Mesenchymal stem cell (in vitro differentiated cells and primary cell): ENCODE results near the gene CYP27B1.

Experiments
- DNase-seq: peaks from one replicate; pipeline ENCODE4 v3.0.0-alpha.2; 2013
- H2AFZ ChIP-seq: one replicate; pipeline ENCODE4 v1.6.1; 2013; ENCODE audit warnings: low read depth, mild to moderate bottlenecking, control low read depth, inconsistent platforms, low read length, moderate library complexity
- H2AK5ac ChIP-seq: 2 replicates; pipeline ENCODE4 v1.6.1; 2013; ENCODE audit warnings: low read length, moderate library complexity, mild to moderate bottlenecking, inconsistent platforms; ENCODE audit not compliant: severe bottlenecking
- H2BK120ac ChIP-seq: one replicate; pipeline ENCODE4 v1.6.1; 2013; ENCODE audit warnings: low read depth, mild to moderate bottlenecking, inconsistent platforms, low read length, moderate library complexity
- H2BK12ac ChIP-seq, 2 experiments: one replicate each; pipeline ENCODE4 v1.6.1; 2013; ENCODE audit warnings: inconsistent platforms in 2 of 2, low read length in 2 of 2, mild to moderate bottlenecking in 2 of 2, moderate library complexity in 2 of 2, control low read depth in 1 of 2
- H2BK15ac ChIP-seq: one replicate; pipeline ENCODE4 v1.6.1; 2013; ENCODE audit warnings: mild to moderate bottlenecking, low read depth, inconsistent platforms; ENCODE audit not compliant: poor library complexity, severe bottlenecking
- H2BK5ac ChIP-seq: 2 replicates; pipeline ENCODE4 v1.6.1; 2013; ENCODE audit warnings: low read depth, mild to moderate bottlenecking, low read length, control low read depth, inconsistent platforms; ENCODE audit not compliant: poor library complexity, severe bottlenecking
- H3K14ac ChIP-seq, 2 experiments: one replicate each; pipeline ENCODE4 v1.6.1; 2013; ENCODE audit warnings: inconsistent platforms in 2 of 2, low read length in 2 of 2, control low read depth in 1 of 2, mild to moderate bottlenecking in 1 of 2, moderate library complexity in 1 of 2
- H3K18ac ChIP-seq, 2 experiments: one replicate each; pipeline ENCODE4 v1.6.1; 2013; ENCODE audit warnings: inconsistent platforms in 2 of 2, low read length in 2 of 2, control low read depth in 1 of 2, low read depth in 1 of 2, mild to moderate bottlenecking in 1 of 2
- H3K23ac ChIP-seq, 2 experiments: one replicate each; pipeline ENCODE4 v1.6.1; 2013; ENCODE audit warnings: inconsistent platforms in 2 of 2, low read length in 2 of 2, mild to moderate bottlenecking in 2 of 2, moderate library complexity in 2 of 2, control low read depth in 1 of 2
- H3K27ac ChIP-seq: 2 replicates; pipeline ENCODE4 v1.5.1; 2013; ENCODE audit warnings: mild to moderate bottlenecking, moderate library complexity, low read length, control low read depth, inconsistent platforms; ENCODE audit not compliant: poor library complexity, severe bottlenecking
- H3K27me3 ChIP-seq, 2 experiments: 2 replicates each; pipeline versions ENCODE4 v1.6.1 to v1.7.0; 2013; ENCODE audit warnings: low read length in 2 of 2, mild to moderate bottlenecking in 2 of 2, moderate library complexity in 2 of 2, control low read depth in 1 of 2, inconsistent platforms in 1 of 2; ENCODE audit not compliant: control insufficient read depth in 1 of 2, insufficient read depth in 1 of 2
- H3K36me3 ChIP-seq, 2 experiments: 2 replicates each; pipeline versions ENCODE4 v1.6.1 to v1.7.0; 2013; ENCODE audit warnings: low read length in 2 of 2, control low read depth in 1 of 2, inconsistent platforms in 1 of 2, low read depth in 1 of 2, mild to moderate bottlenecking in 1 of 2; ENCODE audit not compliant: insufficient read depth in 2 of 2, control insufficient read depth in 1 of 2
- H3K4ac ChIP-seq, 2 experiments: one replicate each; pipeline ENCODE4 v1.6.1; 2013; ENCODE audit warnings: inconsistent platforms in 2 of 2, low read length in 2 of 2, mild to moderate bottlenecking in 2 of 2, moderate library complexity in 2 of 2, control low read depth in 1 of 2, low read depth in 1 of 2
- H3K4me1 ChIP-seq: 2 replicates; pipeline ENCODE4 v1.6.1; 2013; ENCODE audit warnings: low read depth, low read length, control low read depth; ENCODE audit not compliant: control insufficient read depth, insufficient read depth
- H3K4me2 ChIP-seq: 2 replicates; pipeline ENCODE4 v1.6.1; 2013; ENCODE audit warnings: low read length, mild to moderate bottlenecking, inconsistent platforms; ENCODE audit not compliant: poor library complexity, severe bottlenecking
- H3K4me3 ChIP-seq, 2 experiments: 2 replicates each; pipeline versions ENCODE4 v1.5.1 to v1.7.0; 2013; ENCODE audit warnings: low read length in 2 of 2, mild to moderate bottlenecking in 2 of 2, control low read depth in 1 of 2, low read depth in 1 of 2; ENCODE audit not compliant: insufficient read depth in 1 of 2
- H3K79me1 ChIP-seq: replicated peaks from 2 replicates; pipeline ENCODE4 v1.6.1; 2013; ENCODE audit warnings: mild to moderate bottlenecking, control low read depth, low read length, inconsistent platforms; ENCODE audit not compliant: poor library complexity, severe bottlenecking
- H3K9ac ChIP-seq: 2 replicates; pipeline ENCODE4 v1.7.0; 2013; ENCODE audit warnings: mild to moderate bottlenecking, low read length, moderate library complexity
- H3K9me3 ChIP-seq: 2 replicates; pipeline ENCODE4 v1.7.0; 2013; ENCODE audit warnings: mild to moderate bottlenecking, low read length; ENCODE audit not compliant: control insufficient read depth
- H4K8ac ChIP-seq: one replicate; pipeline ENCODE4 v1.6.1; 2013; ENCODE audit warnings: inconsistent platforms, mild to moderate bottlenecking, low read length, moderate library complexity
- H4K91ac ChIP-seq: one replicate; pipeline ENCODE4 v1.6.1; 2013; ENCODE audit warnings: mild to moderate bottlenecking, low read length, inconsistent platforms
- WGBS: methylation state at CpG from one replicate; pipeline ENCODE4 v1.1.7; 2013; ENCODE audit warnings: mixed read lengths; 5-methylcytosine and 5-hydroxymethylcytosine counted together

Gene CYP27B1

GRCh38 chr12:57763881-57764661 is 2.8 kb downstream of the CYP27B1 start:
- H2AK5ac ChIP-seq, result no peak overlapping the region
- H3K4me3 ChIP-seq, result no peak overlapping the region
- H4K8ac ChIP-seq, result no peak overlapping the region
- H3K4me2 ChIP-seq, result no peak overlapping the region
- H3K14ac ChIP-seq, result no peak overlapping the region
- H3K23ac ChIP-seq, result no peak overlapping the region
- H2BK5ac ChIP-seq, result no peak overlapping the region
- no peak for DNase-seq
- H3K9me3 ChIP-seq, result no peaks in the 10 kb centered on the region
- H3K18ac ChIP-seq, result no peak overlapping the region
- no peak overlapping the region for H2BK120ac ChIP-seq
- no peak overlapping the region for H2BK15ac ChIP-seq
- H2BK12ac ChIP-seq, result no peak overlapping the region
- H3K4ac ChIP-seq, result no peak overlapping the region
- peaks cover 24% of the 10 kb centered on the region for H3K4me1 ChIP-seq
- H3K36me3 ChIP-seq, result peaks cover 11% of the 10 kb centered on the region in 2 experiments
- H3K9ac ChIP-seq, result no peak overlapping the region
- no peaks in the 10 kb centered on the region for H3K79me1 ChIP-seq
- H3K27ac ChIP-seq, result no peak overlapping the region
- H2AFZ ChIP-seq, result no peak overlapping the region
- H3K27me3 ChIP-seq, result peaks cover 52 to 58% of the 10 kb centered on the region in 2 experiments
- 81% methylated on average over 6 of the region's 6 CpGs for WGBS
- H4K91ac ChIP-seq, result no peak overlapping the region

DNA sequence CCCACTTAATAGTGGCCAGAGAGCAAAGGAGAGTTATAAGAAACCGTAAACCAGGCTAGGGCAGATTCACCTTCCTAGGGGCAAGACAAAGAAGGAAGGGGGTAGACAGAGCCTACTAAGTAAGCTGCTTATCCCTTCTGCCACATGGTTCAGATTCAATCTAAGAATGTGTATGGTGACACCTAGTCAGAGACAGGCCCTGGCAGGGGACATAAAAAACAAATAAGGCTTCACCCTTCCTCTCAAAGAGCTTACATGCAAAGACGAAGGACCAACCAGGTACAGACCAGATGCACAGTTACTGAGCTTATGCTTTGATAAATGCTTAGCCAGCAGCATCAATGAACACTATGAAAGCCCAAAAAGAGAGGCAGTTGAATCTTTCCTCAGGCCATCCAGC is 4.4 kb downstream of the CYP27B1 start:
- peaks cover 24% of the 10 kb centered on the region for H3K4me1 ChIP-seq
- H2AK5ac ChIP-seq, result no peak overlapping the region
- H3K27me3 ChIP-seq, result peaks cover 50 to 54% of the 10 kb centered on the region in 2 experiments
- H4K91ac ChIP-seq, result no peak overlapping the region
- no peak overlapping the region for H3K9ac ChIP-seq
- no peak overlapping the region for H4K8ac ChIP-seq
- H3K79me1 ChIP-seq, result no peaks in the 10 kb centered on the region
- no peak overlapping the region for H2BK5ac ChIP-seq
- no peaks in the 10 kb centered on the region for H3K9me3 ChIP-seq
- H2BK15ac ChIP-seq, result no peak overlapping the region
- H3K4ac ChIP-seq, result no peak overlapping the region
- no peak for DNase-seq
- H3K27ac ChIP-seq, result no peak overlapping the region
- no peak overlapping the region for H3K18ac ChIP-seq
- no peak overlapping the region for H3K14ac ChIP-seq
- 82% methylated on average over 2 of the region's 2 CpGs for WGBS
- no peak overlapping the region for H2BK120ac ChIP-seq
- H3K36me3 ChIP-seq, result peaks cover 0 to 16% of the 10 kb centered on the region in 2 experiments
- no peak overlapping the region for H3K23ac ChIP-seq
- no peak overlapping the region for H2AFZ ChIP-seq
- no peak overlapping the region for H3K4me3 ChIP-seq
- no peak overlapping the region for H3K4me2 ChIP-seq
- H2BK12ac ChIP-seq, result no peak overlapping the region

DNA sequence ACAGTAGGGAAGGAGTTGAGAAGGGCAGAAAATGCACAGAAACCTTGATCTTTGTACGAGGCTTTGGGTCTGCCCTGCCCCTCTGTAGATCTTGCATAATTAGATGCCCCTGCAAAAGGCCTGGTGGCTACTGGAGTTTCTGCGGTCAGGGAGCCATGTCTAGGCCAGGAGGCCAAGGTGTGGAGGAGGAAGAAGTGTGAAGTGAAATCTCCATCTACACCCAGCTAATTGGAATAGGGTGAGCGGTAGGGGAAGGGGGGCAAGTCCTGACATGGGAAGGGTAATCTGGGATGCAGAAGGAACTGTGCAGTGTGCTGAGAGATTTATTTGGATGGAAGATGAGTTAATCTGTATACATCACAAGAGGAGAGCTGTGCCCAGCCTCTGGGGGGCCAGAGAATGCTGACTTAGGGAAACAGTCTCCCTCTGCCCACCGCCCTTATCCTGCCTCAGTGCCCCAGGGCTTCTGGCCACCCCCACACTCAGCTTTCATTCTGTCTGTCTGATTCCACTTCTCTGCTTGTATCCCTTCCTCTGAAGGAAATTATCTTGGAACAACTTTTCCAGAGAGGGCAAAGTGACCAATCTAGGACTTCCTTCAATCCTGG is 5.4 kb downstream of the CYP27B1 start:
- Histone ChIP-seq H3K4ac (no peak overlapping the region), H4K91ac (no peak overlapping the region), H3K36me3 (peaks cover 0 to 16% of the 10 kb centered on the region in 2 experiments), H3K27ac (no peak overlapping the region), H3K4me2 (no peak overlapping the region), H2BK5ac (no peak overlapping the region), H2BK12ac (no peak overlapping the region), H3K14ac (no peak overlapping the region), H3K4me3 (no peak overlapping the region), H3K4me1 (peaks cover 22% of the 10 kb centered on the region), H3K9me3 (no peaks in the 10 kb centered on the region), H2BK15ac (no peak overlapping the region), H2AFZ (no peak overlapping the region), H3K18ac (no peak overlapping the region), H3K27me3 (peaks cover 45 to 48% of the 10 kb centered on the region in 2 experiments), H3K23ac (no peak overlapping the region), H3K9ac (no peak overlapping the region), H4K8ac (no peak overlapping the region), H3K79me1 (no peaks in the 10 kb centered on the region), H2AK5ac (no peak overlapping the region), H2BK120ac (no peak overlapping the region)
- no peak for DNase-seq
- WGBS, result 86% methylated on average over 4 of the region's 4 CpGs

- Histone ChIP-seq H4K91ac (no peak overlapping the region), H3K79me1 (no peaks in the 10 kb centered on the region), H2BK12ac (no peak overlapping the region), H2AFZ (no peak overlapping the region), H2BK5ac (no peak overlapping the region), H3K27ac (no peak overlapping the region), H3K4me3 (no peak overlapping the region), H3K23ac (no peak overlapping the region), H3K4ac (no peak overlapping the region), H3K14ac (no peak overlapping the region), H3K4me1 (peaks cover 19% of the 10 kb centered on the region), H3K36me3 (peaks cover 0 to 16% of the 10 kb centered on the region in 2 experiments), H2BK15ac (no peak overlapping the region), H2AK5ac (no peak overlapping the region), H3K4me2 (no peak overlapping the region), H3K27me3 (peaks cover 41 to 46% of the 10 kb centered on the region in 2 experiments), H2BK120ac (no peak overlapping the region), H3K9me3 (no peaks in the 10 kb centered on the region), H3K9ac (no peak overlapping the region), H3K18ac (no peak overlapping the region), H4K8ac (no peak overlapping the region)
- no peak for DNase-seq
- WGBS, result 94% methylated on average over 2 of the region's 3 CpGs
Observed at GRCh38 chr12:57760347-57760982, 6.4 kb downstream of the CYP27B1 start.
